Erythroblast (primary cell): Measurements from ENCODE around the gene PTPRM.

Experiments
- GATA1 ChIP-seq: IDR thresholded peaks from 2 replicates; pipeline ENCODE4 v1.6.1; 2011; ENCODE audit warnings: low read depth, mild to moderate bottlenecking, control low read depth, low read length, moderate library complexity
- POLR2A ChIP-seq: IDR thresholded peaks from 2 replicates; pipeline ENCODE4 v1.6.1; 2011; ENCODE audit warnings: mild to moderate bottlenecking, low read length

GRCh38 chr18:8124232-8125146, 557.4 kb downstream of the PTPRM start:
- TF ChIP-seq POLR2A = no peak
- no peak for TF ChIP-seq GATA1
